Stimulated activated CD8-positive, alpha-beta memory T cell treated with anti-CD3 and anti-CD28 coated beads, Interleukin-4, amount 100 ng/mL, for 24 hours (primary cell): Measurements from ENCODE around the gene SCTR.

ENCODE experiments used
- DNase-seq: peaks from one replicate; pipeline ENCODE4 v3.0.0-alpha.2; 2020; ENCODE audit warnings: low read depth

Gene SCTR

GRCh38 chr2:119429225-119429981, 94.9 kb downstream of the SCTR start:
- DNase-seq = no peak

- DNase-seq = no peak
Measured at GRCh38 chr2:119428488-119429224, 95.6 kb downstream of the SCTR start.

- no peak for DNase-seq
Measured at GRCh38 chr2:119427756-119428155, 96.5 kb downstream of the SCTR start.

- no peak for DNase-seq
Measured at GRCh38 chr2:119426801-119427395, 97.4 kb downstream of the SCTR start.

- no peak for DNase-seq
Measured at GRCh38 chr2:119426396-119426675, 97.9 kb downstream of the SCTR start.

- no peak for DNase-seq
Measured at GRCh38 chr2:119425620-119426395, 98.5 kb downstream of the SCTR start.

GRCh38 chr2:119425119-119425405, 99.2 kb downstream of the SCTR start:
- DNase-seq = no peak

GRCh38 chr2:119424284-119425118, 99.8 kb downstream of the SCTR start:
- DNase-seq = no peak

- no peak for DNase-seq
Measured at GRCh38 chr2:119423811-119424210, 100.5 kb downstream of the SCTR start.

GRCh38 chr2:119423108-119423444, 101.2 kb downstream of the SCTR start:
- DNase-seq = no peak

GRCh38 chr2:119422360-119423107, 101.7 kb downstream of the SCTR start:
- DNase-seq = no peak

- no peak for DNase-seq
Measured at GRCh38 chr2:119421741-119422140, 102.5 kb downstream of the SCTR start.

- DNase-seq = no peak
Measured at GRCh38 chr2:119421304-119421703, 103.0 kb downstream of the SCTR start.

GRCh38 chr2:119419803-119420508, 104.3 kb downstream of the SCTR start:
- DNase-seq = no peak

GRCh38 chr2:119419065-119419464, 105.2 kb downstream of the SCTR start:
- DNase-seq = no peak

GRCh38 chr2:119417908-119418307, 106.4 kb downstream of the SCTR start:
- DNase-seq = no peak

- DNase-seq = no peak
Measured at GRCh38 chr2:119416299-119416923, 107.9 kb downstream of the SCTR start.

GRCh38 chr2:119415630-119416029, 108.7 kb downstream of the SCTR start:
- no peak for DNase-seq

- no peak for DNase-seq
Measured at GRCh38 chr2:119414894-119415293, 109.4 kb downstream of the SCTR start.

- no peak for DNase-seq
Measured at GRCh38 chr2:119409506-119409905, 114.8 kb downstream of the SCTR start.
